ENCODE measurements around the gene PTTG2.
"Not testable (repeated sequence)": the region's sequence is repeated elsewhere in the genome, so short reads cannot be mapped to it uniquely, and the experiment has no call there.

PTTG2 gene

GRCh38 chr4:37960098-37960497, at the start of gene PTTG2:
Gene PTTG2, plus strand, starts transcription at chr4:37960398. Its CDS starts 37 bp downstream, at chr4:37960435.
- DNase-seq: no peak

GRCh38 chr4:37914539-37914938, 45.7 kb upstream of the PTTG2 start:
- DNase-seq: no peak

DNA sequence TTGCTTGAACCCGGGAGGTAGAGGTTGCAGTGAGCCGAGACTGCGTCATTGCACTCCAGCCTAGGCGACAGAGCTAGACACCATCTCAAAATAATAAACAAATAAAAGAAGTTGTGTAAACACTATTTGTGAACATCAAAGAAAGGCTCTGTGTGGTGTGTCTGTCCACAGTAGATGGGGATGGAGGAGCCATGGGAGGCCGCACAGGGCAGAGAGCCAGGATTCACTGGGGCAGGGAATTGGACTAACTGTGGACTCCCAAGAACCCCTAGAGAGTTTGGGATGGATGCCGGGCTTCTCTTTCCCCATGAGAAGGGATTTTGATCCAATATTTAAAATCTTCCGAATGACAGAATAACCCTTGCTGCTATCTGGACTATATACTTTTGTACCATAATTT, 42.8 kb upstream of the PTTG2 start:
- DNase-seq: no peak

- no peak for DNase-seq
These were observed 41.5 kb upstream of the PTTG2 start for GRCh38 chr4:37918653-37919052.

DNA sequence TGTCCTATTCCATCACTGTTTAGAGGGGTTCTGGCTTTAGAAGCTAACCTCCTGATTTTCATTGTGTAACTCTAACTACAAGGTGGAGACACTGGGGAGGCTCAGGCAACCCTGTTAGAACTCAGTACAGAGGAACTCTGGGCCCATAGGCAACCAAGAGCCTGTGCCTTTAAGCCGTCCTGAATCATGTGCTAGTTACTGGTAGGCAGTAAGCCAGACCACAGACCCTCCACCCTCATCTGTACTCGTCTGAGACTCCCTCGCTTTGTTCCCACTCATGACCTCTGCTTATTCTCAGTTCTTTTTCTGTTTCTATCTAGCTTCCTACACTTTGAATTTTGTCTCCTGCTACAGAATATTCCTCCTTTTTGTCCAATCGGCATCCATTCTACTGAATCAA, 37.9 kb upstream of the PTTG2 start:
- DNase-seq: no peak

GRCh38 chr4:37923089-37923488, 37.1 kb upstream of the PTTG2 start:
- not testable (repeated sequence) for DNase-seq

- DNase-seq: no peak
These were observed 35.3 kb upstream of the PTTG2 start for GRCh38 chr4:37924946-37925345.

DNA sequence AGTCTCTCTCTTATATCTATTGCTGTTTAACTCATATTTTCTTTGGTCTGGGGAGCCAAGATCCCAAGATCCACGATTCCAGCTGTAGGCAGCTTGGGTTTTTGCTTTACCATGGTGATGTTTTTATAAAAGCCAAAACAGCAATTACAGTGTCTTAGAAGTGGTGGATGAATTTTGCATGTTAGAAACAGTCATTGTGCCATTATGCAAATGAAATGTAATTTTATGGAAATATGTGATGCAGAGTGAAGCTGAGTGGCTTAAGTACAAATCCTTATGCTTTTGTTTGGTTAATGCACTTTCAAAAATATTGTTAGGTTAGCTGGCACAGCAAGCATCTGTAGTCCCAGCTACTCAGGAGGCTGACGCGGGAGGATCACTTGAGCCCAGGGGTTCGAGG, 32.8 kb upstream of the PTTG2 start:
- DNase-seq: no peak

DNA sequence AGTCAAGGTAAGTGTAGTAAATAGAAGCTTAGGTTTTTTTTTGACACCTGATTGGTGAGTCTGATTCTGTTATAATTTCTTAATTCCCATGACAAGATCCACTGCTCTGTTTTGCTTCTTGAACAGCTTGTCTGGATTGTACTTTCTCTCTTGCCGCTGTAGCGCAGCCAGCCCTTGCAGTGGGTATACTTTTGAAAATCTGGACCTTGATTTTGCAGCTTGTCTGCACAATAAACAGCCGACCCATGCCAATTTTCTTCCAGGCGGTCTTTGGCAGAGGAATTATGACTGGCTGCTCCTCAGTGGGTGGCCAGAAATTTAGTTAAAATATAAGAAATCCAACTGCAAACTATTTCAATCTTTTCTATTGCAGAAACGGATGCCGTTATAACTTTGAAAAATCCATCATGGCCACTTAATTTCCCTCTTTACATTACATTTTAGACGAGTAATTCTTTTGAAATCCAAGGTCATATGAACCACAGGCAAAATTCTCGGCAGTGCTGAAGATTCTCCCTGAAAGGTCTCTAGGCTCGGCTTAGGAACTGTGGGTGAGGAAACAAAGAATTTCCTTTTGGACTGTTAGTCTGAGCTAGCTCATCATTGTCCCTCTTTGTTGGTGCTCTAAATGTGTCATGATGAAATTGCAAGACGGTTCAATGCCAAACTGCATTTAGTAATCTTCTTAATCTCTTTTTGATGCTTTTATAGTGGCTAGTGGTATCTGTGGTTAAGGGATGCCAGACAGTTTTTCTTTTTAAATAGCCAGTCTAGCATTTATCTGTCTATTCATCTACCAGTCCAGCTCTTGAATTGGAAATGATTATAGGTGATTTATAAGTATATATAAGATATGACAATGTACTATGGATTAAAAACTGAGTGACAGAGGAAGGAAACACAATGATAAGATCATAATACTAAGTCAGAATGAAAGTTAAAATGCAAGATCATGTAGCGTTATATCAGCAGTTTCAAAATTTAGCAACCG, 31.5 kb upstream of the PTTG2 start:
- DNase-seq: no peak

DNA sequence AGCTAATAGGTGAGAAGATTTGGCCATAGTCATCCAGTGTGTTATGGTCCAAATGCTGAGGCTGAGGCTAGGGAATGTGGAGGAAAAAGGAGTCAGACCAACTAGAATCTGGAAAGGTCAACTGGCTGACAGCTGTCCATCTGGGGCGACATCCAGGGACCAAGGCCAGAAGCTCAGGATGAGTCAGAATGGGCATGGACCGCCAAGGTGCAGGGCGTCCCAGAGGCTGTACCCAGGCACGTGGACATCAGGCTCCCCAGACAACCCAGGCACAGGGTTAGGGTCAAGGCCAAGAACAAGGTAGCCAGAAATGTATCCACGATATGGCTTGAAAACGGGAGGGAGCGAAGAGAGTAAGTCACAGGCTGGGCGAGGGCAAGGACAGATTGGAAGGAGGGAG, 26.1 kb upstream of the PTTG2 start:
- no peak for DNase-seq

DNA sequence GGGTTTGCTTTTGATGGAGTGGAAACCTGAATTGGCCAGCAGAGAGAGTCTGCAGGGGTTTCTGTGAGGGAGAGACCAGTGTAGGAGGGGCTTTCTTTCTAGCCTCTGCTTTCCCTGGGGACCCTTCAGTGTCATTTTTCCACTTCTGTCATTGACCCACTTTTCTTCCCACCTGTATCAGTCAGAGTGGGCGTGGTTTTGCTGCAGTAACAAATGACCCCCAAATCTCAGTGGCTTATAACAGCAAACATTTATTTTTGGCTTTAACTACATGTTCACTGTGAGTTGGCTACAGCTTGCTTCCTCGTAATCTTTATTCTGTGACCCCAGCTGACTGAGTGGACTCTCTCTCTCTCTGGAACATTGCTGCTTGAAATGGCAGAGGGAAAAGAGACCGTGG, 25.6 kb upstream of the PTTG2 start:
- DNase-seq: no peak

GRCh38 chr4:37935026-37935425, 25.2 kb upstream of the PTTG2 start:
- DNase-seq: no peak

DNA sequence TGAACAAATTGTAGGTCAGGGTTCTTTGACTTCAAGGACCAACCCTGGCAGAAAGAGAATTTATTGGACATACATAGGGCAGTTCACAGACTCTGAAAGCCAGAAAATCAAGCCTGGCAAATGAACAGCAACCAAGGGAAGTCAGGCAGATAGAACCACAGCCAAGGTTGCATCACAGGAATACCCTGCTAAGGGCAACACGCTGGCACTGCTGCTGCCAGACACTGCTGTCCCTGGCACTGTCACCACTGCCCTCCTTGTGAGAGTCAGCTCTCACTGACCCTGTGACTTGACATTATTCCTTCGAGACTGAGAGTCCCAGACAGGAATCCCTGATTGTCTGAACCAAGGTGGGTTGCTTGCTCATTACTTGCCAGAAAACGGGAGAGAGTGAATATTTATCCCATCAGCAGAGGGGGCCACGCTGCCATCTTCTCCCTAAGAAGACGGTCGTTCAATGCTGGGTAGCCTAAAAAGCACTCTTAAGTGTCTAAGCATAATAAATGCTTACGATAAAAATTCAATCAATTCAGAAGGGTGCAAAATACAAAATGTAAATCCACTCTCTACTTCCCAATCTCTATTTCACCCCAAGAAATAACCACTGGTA, 23.2 kb upstream of the PTTG2 start:
- DNase-seq: no peak

DNA sequence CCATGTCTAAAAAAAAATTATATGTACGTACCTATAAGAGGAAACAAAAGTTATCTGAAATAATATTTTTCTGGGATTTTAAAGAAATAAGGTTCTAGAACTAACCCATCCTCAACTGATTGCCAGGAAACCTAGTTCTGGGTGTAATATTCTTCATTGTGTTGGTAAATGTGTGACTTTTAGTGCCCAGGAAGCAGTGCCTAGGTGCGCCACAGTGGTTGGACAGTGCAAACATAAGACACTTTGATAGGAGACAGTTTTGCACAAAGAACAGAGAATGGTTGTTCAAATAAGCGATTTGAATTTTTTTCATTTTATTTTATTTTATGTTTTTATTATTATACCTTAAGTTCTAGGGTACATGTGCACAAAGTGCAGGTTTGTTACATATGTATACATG, 22.0 kb upstream of the PTTG2 start:
- no peak for DNase-seq

DNA sequence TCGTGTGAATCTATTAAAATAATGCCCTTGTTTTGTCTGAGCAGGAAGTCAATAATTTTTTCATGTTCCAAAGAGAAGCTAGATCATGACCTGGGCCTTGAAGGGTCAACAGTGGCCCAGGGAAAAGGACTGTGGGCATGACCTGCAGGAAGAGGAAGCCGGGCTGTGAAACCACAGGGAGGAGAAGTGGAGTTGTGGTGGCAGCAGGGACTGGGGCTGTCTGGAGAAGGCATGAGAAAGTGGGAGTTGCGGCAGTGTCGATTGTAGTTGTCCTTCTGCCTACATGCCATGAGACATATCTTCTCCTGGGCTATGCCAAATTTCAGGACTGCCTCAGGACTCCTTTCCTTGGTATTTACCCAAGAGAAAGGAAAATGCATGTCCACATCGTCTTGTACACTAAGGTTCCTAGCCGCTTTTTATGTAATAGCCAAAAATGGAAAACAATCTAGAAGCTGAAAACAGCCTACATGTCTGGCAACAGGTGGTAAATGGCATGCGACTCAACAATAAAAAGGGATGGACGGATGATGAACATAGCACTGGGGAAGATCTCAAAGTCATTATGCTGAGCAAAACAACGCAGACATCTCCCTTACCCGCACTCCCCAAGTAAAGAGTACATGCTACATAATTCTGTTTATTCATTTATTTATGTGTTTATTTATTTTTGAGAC, 13.6 kb upstream of the PTTG2 start:
- DNase-seq: no peak

DNA sequence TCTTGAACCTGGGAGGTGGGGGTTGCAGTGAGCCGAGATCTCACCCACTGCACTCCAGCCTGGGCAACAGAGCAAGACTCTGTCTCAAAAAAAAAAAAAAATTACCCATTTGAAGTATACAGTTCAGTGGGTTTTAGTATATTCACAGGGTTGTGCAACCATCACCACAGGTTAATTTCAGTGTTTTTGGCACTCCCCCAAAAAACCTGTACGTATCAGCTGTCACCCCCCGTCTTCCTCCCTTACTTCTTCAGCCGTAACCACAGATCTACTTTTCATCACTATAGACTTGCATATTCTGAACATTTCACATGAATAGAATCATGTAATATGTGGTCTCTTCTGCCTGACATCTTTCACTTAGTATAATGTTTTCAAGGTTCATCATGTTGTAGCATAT, 11.7 kb upstream of the PTTG2 start:
- DNase-seq: no peak

DNA sequence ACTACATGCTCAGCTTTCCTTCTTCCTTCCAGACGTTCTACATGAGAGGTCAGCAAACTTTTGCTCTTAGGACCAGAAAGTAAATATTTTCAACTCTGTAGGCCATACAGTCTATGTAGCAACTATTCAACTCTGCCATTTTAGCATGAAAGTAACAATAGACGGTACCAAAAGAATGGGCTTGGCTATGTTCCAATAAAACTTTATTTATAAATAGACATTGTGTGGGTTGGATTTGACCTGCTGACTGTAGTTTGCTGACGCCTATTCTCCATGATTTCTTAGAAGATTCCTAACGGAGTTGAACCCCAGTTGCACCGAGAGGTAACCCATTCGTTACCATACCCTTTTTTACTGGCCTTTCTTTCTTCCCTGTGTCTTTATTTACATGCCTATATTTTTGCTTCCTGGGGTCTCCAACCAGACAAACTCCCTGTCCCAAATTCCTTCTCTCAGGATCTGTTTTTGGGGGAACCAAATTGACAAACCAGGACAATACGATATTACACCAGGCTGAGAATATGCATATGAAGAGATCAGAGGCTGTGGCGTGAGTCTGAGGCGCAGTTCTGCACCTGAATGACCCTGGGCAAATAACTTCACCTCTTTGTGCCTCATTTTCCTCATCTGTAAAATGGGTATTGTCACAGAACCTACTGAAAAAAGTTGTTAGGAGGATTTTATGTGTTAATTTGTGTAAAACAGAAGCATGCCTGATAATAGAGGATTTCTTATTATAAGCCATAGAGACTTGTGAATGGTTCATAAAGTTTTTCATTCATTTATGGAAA, 10.4 kb upstream of the PTTG2 start:
- no peak for DNase-seq

- no peak for DNase-seq
These were observed 8.5 kb upstream of the PTTG2 start for GRCh38 chr4:37951461-37952352.

DNA sequence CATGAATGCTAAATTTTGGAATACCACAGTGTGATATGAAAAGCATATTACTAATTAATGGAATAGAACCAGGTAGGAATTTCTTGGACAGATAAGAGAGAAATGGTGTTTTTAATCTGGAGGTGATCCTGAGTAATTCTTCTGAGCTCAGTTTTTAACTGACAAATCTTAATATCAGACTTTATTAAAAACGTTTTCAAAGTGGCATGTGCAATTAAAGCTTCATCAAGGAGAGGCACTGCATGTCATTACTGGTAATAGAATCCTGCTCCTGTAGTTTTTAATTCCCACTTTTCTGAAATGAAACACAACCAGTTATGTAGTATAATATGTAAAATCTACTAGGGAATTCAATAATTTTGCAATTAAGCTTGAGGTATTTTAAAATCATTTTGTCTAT, 7.0 kb upstream of the PTTG2 start:
- no peak for DNase-seq

DNA sequence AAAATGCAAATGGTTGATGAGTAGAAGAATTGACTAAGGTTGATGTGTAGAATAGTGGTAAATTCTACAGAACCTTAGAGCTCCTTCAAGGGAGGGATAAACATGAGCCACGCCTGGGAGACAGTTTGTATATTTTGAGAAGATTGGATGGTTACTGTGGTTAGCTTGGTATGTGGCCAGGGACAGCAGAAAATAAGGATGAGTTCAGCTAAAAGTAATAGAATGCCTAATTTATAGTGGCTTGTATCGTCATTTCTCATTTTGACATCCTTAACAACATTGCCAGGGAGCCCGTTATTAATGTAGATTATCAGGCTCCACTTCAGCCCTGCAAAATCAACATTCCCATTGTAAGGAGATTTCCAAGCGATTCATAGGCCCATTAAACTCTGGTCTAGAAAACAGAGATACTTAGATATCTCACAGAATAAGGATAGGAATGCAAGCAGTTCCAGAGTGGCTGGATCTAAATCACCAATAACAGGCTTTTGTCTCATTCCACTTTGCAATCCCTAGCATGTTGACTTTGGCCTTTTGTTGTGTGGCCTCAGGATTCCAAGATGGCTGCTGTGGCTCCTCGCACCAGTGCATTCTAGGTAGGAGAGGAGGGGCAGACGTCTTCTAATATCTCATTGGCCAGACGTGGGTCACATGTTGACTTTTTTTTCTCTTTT, 6.4 kb upstream of the PTTG2 start:
- no peak for DNase-seq

- no peak for DNase-seq
These were observed 3.3 kb upstream of the PTTG2 start for GRCh38 chr4:37956941-37957340.

All from NCI-H2081 treated with DMSO at 0.1 percent for 48 hours (cell line).